Keratinocyte (primary cell): ENCODE measurements around the gene PRR14.

Source experiments
- CTCF ChIP-seq, 3 experiments: IDR thresholded peaks in 1 of 3; conservative IDR thresholded peaks in 1 of 3; optimal IDR thresholded peaks in 1 of 3; 2 replicates in 2 of 3; 3 replicates in 1 of 3; pipeline versions ENCODE3 to v1.5.1; 2011; ENCODE audit warnings: low read length in 3 of 3, mild to moderate bottlenecking in 3 of 3, moderate library complexity in 2 of 3, control low read depth in 1 of 3, inconsistent platforms in 1 of 3; ENCODE audit not compliant: insufficient read depth in 2 of 3; ENCODE audit errors: extremely low read depth in 1 of 3
- EZH2 ChIP-seq: IDR thresholded peaks from one replicate; pipeline ENCODE4 v1.6.1; 2012; ENCODE audit warnings: inconsistent platforms, mild to moderate bottlenecking, low read length, moderate library complexity

GRCh38 chr16:30675143-30675542, 24.4 kb downstream of the PRR14 start:
- TF ChIP-seq CTCF (optimal IDR thresholded peaks at IDR 0.05 in 1 of 3, IDR thresholded peaks at IDR 0.05 in 1 of 3, conservative IDR thresholded peaks at IDR 0.05 in 1 of 3; ENCODE audit: extremely low read depth in 1 of 3, insufficient read depth in 2 of 3, low read length in 3 of 3) (no peak), EZH2 (no peak)
